CD4-positive, alpha-beta memory T cell (primary cell): ENCODE results near the gene C2orf68. TPM values are rescaled to one million over a fixed set of nuclear protein-coding genes. Genes with fewer than 3 reads are reported as not detected.

Experiments used
- CTCF ChIA-PET: fragments of 350-600 bp; sonication (Branson Sonifier 250); formaldehyde crosslinking; loops from one replicate; lab custom pipeline; 2021; ENCODE audit warnings: inconsistent platforms; ENCODE audit not compliant: partially characterized antibody; lab: Charles Lee
- POLR2A ChIA-PET: fragments of 350-600 bp; sonication (Branson Sonifier 250); formaldehyde crosslinking; loops from one replicate; lab custom pipeline; 2021; ENCODE audit not compliant: partially characterized antibody; lab: Charles Lee
- DNase-seq, 5 donors: peaks; one replicate each; pipeline versions ENCODE4 v3.0.0 to v3.0.0-alpha.2; 2020 to 2022; ENCODE audit warnings: mixed read lengths in 1 of 5
- H3K27ac ChIP-seq: one replicate; pipeline ENCODE4 v1.7.0; 2013; ENCODE audit warnings: low read depth, low read length
- H3K27me3 ChIP-seq: 2 replicates; pipeline ENCODE4 v1.7.0; 2013; ENCODE audit warnings: mild to moderate bottlenecking, low read length, moderate library complexity; ENCODE audit not compliant: insufficient read depth
- H3K36me3 ChIP-seq: 2 replicates; pipeline ENCODE4 v1.7.0; 2013; ENCODE audit warnings: mild to moderate bottlenecking, low read length, moderate library complexity; ENCODE audit not compliant: insufficient read depth
- H3K4me1 ChIP-seq: 2 replicates; pipeline ENCODE4 v1.7.0; 2013; ENCODE audit warnings: mild to moderate bottlenecking, low read length, moderate library complexity; ENCODE audit not compliant: insufficient read depth
- H3K4me3 ChIP-seq, 2 donors: one replicate each; pipeline ENCODE4 v1.7.0; 2013; ENCODE audit warnings: low read length in 2 of 2, mild to moderate bottlenecking in 1 of 2
- H3K9me3 ChIP-seq, 2 donors: one replicate each; pipeline ENCODE4 v1.7.0; 2013; ENCODE audit warnings: low read length in 2 of 2, control low read depth in 1 of 2; ENCODE audit not compliant: control insufficient read depth in 1 of 2
- H3K27ac Mint-ChIP-seq, 7 donors: one replicate each; pipeline ENCODE4 v1.8.0; 2020 to 2021; ENCODE audit warnings: mixed read lengths in 7 of 7, mild to moderate bottlenecking in 6 of 7, inconsistent platforms in 3 of 7, moderate library complexity in 3 of 7
- H3K27me3 Mint-ChIP-seq, 2 donors: one replicate each; pipeline ENCODE4 v1.8.0; 2020 to 2021; ENCODE audit warnings: mixed read lengths in 2 of 2
- H3K36me3 Mint-ChIP-seq, 2 donors: one replicate each; pipeline ENCODE4 v1.8.0; 2020 to 2021; ENCODE audit warnings: mixed read lengths in 2 of 2, inconsistent platforms in 1 of 2, mild to moderate bottlenecking in 1 of 2
- H3K4me1 Mint-ChIP-seq, 4 donors: one replicate each; pipeline ENCODE4 v1.8.0; 2020 to 2021; ENCODE audit warnings: mixed read lengths in 4 of 4, mild to moderate bottlenecking in 1 of 4
- H3K4me3 Mint-ChIP-seq, 8 donors: one replicate each; pipeline ENCODE4 v1.8.0; 2020 to 2021; ENCODE audit warnings: mixed read lengths in 8 of 8, mild to moderate bottlenecking in 7 of 8, moderate library complexity in 6 of 8, inconsistent platforms in 3 of 8
- H3K9me3 Mint-ChIP-seq, 8 donors: one replicate each; pipeline ENCODE4 v1.8.0; 2020 to 2021; ENCODE audit warnings: mixed read lengths in 8 of 8, mild to moderate bottlenecking in 5 of 8, inconsistent platforms in 3 of 8, moderate library complexity in 1 of 8
- intact Hi-C: fragments of 100-400 bp; cut with micrococcal nuclease; formaldehyde crosslinking; loops from one replicate; pipeline ENCODE4 v1.15.1; 2023
- polyA plus RNA-seq, 2 donors: library from polyadenylated mRNA; unstranded; fragments of 300-500 nt; fragmentation: Illumina TruSeq; gene quantifications; one replicate each; pipeline ENCODE4 v1.2.3, GENCODE V29; 2021
- total RNA-seq, 2 experiments: library from RNA; stranded (reverse); gene quantifications; one replicate each; pipeline ENCODE4 v1.2.3, GENCODE V29; 2021

C2orf68 gene
- total and polyA plus RNA-seq, 4 experiments from 2014 or later: 16.9 to 89.9 (median 53.3) TPM

- Mint-ChIP-seq H3K9me3 (no peaks in the 10 kb centered on the region), H3K4me1 (no peaks in the 10 kb centered on the region), H3K36me3 (peaks cover 27 to 44% of the 10 kb centered on the region in 2 donors), H3K4me3 (no peak overlapping the region), H3K27me3 (no peaks in the 10 kb centered on the region), H3K27ac (peak overlapping the region in 3 of 7 donors; percentile 1 to 42 (median 25))
- intact Hi-C loops: no loop called here
- H3K36me3 ChIP-seq: peaks cover 6% of the 10 kb centered on the region
- DNase-seq: no peak
- H3K4me3 ChIP-seq: no peak overlapping the region
- no peaks in the 10 kb centered on the region for H3K27me3 ChIP-seq
- H3K9me3 ChIP-seq: no peaks in the 10 kb centered on the region
- ChIA-PET POLR2A (no interaction called here), CTCF (interaction anchor here (1.4 kb wide), 1 partner anchor 20 kb away, joined by 5 read pairs; no protein-coding TSS in a partner anchor)
- H3K27ac ChIP-seq: no peak overlapping the region
- H3K4me1 ChIP-seq: no peaks in the 10 kb centered on the region
These were observed 44.6 kb upstream of the C2orf68 start for GRCh38 chr2:85656468-85656867.

GRCh38 chr2:85655961-85656417 lies 44.1 kb upstream of the C2orf68 start:
- H3K27ac Mint-ChIP-seq: peak overlapping the region in 4 of 7 donors; percentile 1 to 42 (median 32)
- no peaks in the 10 kb centered on the region for H3K27me3 Mint-ChIP-seq
- H3K36me3 ChIP-seq: peaks cover 6% of the 10 kb centered on the region
- H3K36me3 Mint-ChIP-seq: peaks cover 27 to 49% of the 10 kb centered on the region in 2 donors
- H3K27ac ChIP-seq: no peak overlapping the region
- POLR2A ChIA-PET: no interaction called here
- CTCF ChIA-PET: interaction anchor here (1.4 kb wide), 1 partner anchor 19 kb away, joined by 5 read pairs; no protein-coding TSS in a partner anchor
- no peaks in the 10 kb centered on the region for H3K4me1 ChIP-seq
- intact Hi-C loops: no loop called here
- no peak overlapping the region for H3K4me3 Mint-ChIP-seq
- H3K4me1 Mint-ChIP-seq: no peaks in the 10 kb centered on the region
- DNase-seq: no peak
- H3K9me3 Mint-ChIP-seq: no peaks in the 10 kb centered on the region
- H3K27me3 ChIP-seq: no peaks in the 10 kb centered on the region
- H3K9me3 ChIP-seq: no peaks in the 10 kb centered on the region
- H3K4me3 ChIP-seq: no peak overlapping the region

- Mint-ChIP-seq H3K4me1 (no peaks in the 10 kb centered on the region), H3K27me3 (no peaks in the 10 kb centered on the region), H3K4me3 (no peak overlapping the region), H3K36me3 (peaks cover 33 to 59% of the 10 kb centered on the region in 2 donors), H3K27ac (no peak overlapping the region), H3K9me3 (no peaks in the 10 kb centered on the region)
- no peak overlapping the region for H3K4me3 ChIP-seq
- H3K4me1 ChIP-seq: no peaks in the 10 kb centered on the region
- intact Hi-C loops: no loop called here
- ChIA-PET POLR2A (no interaction called here), CTCF (no interaction called here)
- H3K36me3 ChIP-seq: peaks cover 15% of the 10 kb centered on the region
- no peaks in the 10 kb centered on the region for H3K27me3 ChIP-seq
- H3K27ac ChIP-seq: no peak overlapping the region
- no peaks in the 10 kb centered on the region for H3K9me3 ChIP-seq
- DNase-seq: no peak
These were observed 42.1 kb upstream of the C2orf68 start for GRCh38 chr2:85653996-85654395.

GRCh38 chr2:85652056-85652455 lies 40.2 kb upstream of the C2orf68 start:
- no peaks in the 10 kb centered on the region for H3K27me3 Mint-ChIP-seq
- no peak for DNase-seq
- H3K36me3 ChIP-seq: peaks cover 34% of the 10 kb centered on the region
- peaks cover 44 to 66% of the 10 kb centered on the region in 2 donors for H3K36me3 Mint-ChIP-seq
- no peak overlapping the region for H3K4me3 ChIP-seq
- H3K9me3 Mint-ChIP-seq: no peaks in the 10 kb centered on the region
- H3K27ac Mint-ChIP-seq: no peak overlapping the region
- no peaks in the 10 kb centered on the region for H3K4me1 Mint-ChIP-seq
- H3K4me3 Mint-ChIP-seq: no peak overlapping the region
- H3K4me1 ChIP-seq: no peaks in the 10 kb centered on the region
- ChIA-PET CTCF (interaction anchor here (1.0 to 1.6 kb wide), 3 partner anchors 14 to 53 kb away, joined by 3 to 14 read pairs (median 3); no protein-coding TSS in a partner anchor), POLR2A (no interaction called here)
- H3K27me3 ChIP-seq: no peaks in the 10 kb centered on the region
- intact Hi-C loops: no loop called here
- no peaks in the 10 kb centered on the region for H3K9me3 ChIP-seq
- no peak overlapping the region for H3K27ac ChIP-seq

GRCh38 chr2:85651097-85651496 lies 39.2 kb upstream of the C2orf68 start:
- intact Hi-C loops: no loop called here
- Mint-ChIP-seq H3K36me3 (peaks cover 46 to 69% of the 10 kb centered on the region in 2 donors), H3K4me1 (no peaks in the 10 kb centered on the region), H3K9me3 (no peaks in the 10 kb centered on the region), H3K27ac (no peak overlapping the region), H3K4me3 (no peak overlapping the region), H3K27me3 (no peaks in the 10 kb centered on the region)
- H3K9me3 ChIP-seq: no peaks in the 10 kb centered on the region
- no peaks in the 10 kb centered on the region for H3K4me1 ChIP-seq
- ChIA-PET CTCF (interaction anchor here (1.4 kb wide), 1 partner anchor 14 kb away, joined by 8 read pairs; no protein-coding TSS in a partner anchor), POLR2A (no interaction called here)
- no peak for DNase-seq
- peaks cover 44% of the 10 kb centered on the region for H3K36me3 ChIP-seq
- H3K27ac ChIP-seq: no peak overlapping the region
- no peaks in the 10 kb centered on the region for H3K27me3 ChIP-seq
- H3K4me3 ChIP-seq: no peak overlapping the region

GRCh38 chr2:85650456-85650855 lies 38.6 kb upstream of the C2orf68 start:
- Mint-ChIP-seq H3K4me3 (no peak overlapping the region), H3K9me3 (peaks cover 0 to 1% (median 0%) of the 10 kb centered on the region in 8 donors), H3K4me1 (no peaks in the 10 kb centered on the region), H3K27ac (no peak overlapping the region), H3K27me3 (no peaks in the 10 kb centered on the region), H3K36me3 (peaks cover 48 to 69% of the 10 kb centered on the region in 2 donors)
- Histone ChIP-seq H3K9me3 (no peaks in the 10 kb centered on the region), H3K27me3 (no peaks in the 10 kb centered on the region), H3K27ac (no peak overlapping the region), H3K4me1 (no peaks in the 10 kb centered on the region), H3K36me3 (peaks cover 50% of the 10 kb centered on the region), H3K4me3 (no peak overlapping the region)
- ChIA-PET CTCF (interaction anchor here (1.4 kb wide), 1 partner anchor 13 kb away, joined by 8 read pairs; no protein-coding TSS in a partner anchor), POLR2A (no interaction called here)
- intact Hi-C loops: no loop called here
- DNase-seq: no peak

- no peak for DNase-seq
- peak overlapping the region in 4 of 7 donors; percentile 32 to 79 (median 67) for H3K27ac Mint-ChIP-seq
- ChIA-PET POLR2A (no interaction called here), CTCF (interaction anchor here (3.0 kb wide), 1 partner anchor 12 kb away, joined by 16 read pairs; no protein-coding TSS in a partner anchor)
- Histone ChIP-seq H3K36me3 (peaks cover 59% of the 10 kb centered on the region), H3K4me1 (no peaks in the 10 kb centered on the region), H3K4me3 (no peak overlapping the region), H3K27me3 (no peaks in the 10 kb centered on the region), H3K27ac (no peak overlapping the region), H3K9me3 (no peaks in the 10 kb centered on the region)
- H3K9me3 Mint-ChIP-seq: peaks cover 0 to 1% (median 0%) of the 10 kb centered on the region in 8 donors
- H3K36me3 Mint-ChIP-seq: peaks cover 49 to 74% of the 10 kb centered on the region in 2 donors
- intact Hi-C loops: no loop called here
- H3K4me3 Mint-ChIP-seq: no peak overlapping the region
- no peaks in the 10 kb centered on the region for H3K27me3 Mint-ChIP-seq
- H3K4me1 Mint-ChIP-seq: no peaks in the 10 kb centered on the region
These were observed 37.6 kb upstream of the C2orf68 start for GRCh38 chr2:85649201-85650190.
